Breast epithelium (tissue), 4 donors: ENCODE results near the gene OR2D2. TPM values are rescaled to one million over a fixed set of nuclear protein-coding genes. Genes with fewer than 3 reads are reported as not detected.
"Not testable (repeated sequence)": the region's sequence is repeated elsewhere in the genome, so short reads cannot be mapped to it uniquely, and the experiment has no call there.

Experiments used
- DNase-seq, 2 donors: peaks; one replicate each; pipeline ENCODE4 v3.0.0-alpha.2; 2019; ENCODE audit warnings: low spot score in 2 of 2
- H3K27ac ChIP-seq, 2 donors: fragments of 200-600 bp; sonication (generic) in 1 of 2; one replicate each; pipeline ENCODE4 v1.5.1; 2016 to 2019; ENCODE audit warnings: mild to moderate bottlenecking in 1 of 2
- H3K27me3 ChIP-seq, 2 donors: fragments of 200-600 bp; sonication (generic) in 1 of 2; one replicate each; pipeline versions ENCODE4 v1.5.1 to v1.6.0; 2017 to 2019; ENCODE audit warnings: control low read depth in 1 of 2, mild to moderate bottlenecking in 1 of 2
- H3K36me3 ChIP-seq: fragments of 200-600 bp; one replicate; pipeline ENCODE4 v1.5.1; 2019
- H3K4me1 ChIP-seq, 2 donors: fragments of 200-600 bp; sonication (generic); one replicate each; pipeline ENCODE4 v1.5.1; 2016 to 2019; ENCODE audit warnings: control low read depth in 1 of 2
- H3K4me3 ChIP-seq, 3 donors: fragments of 200-600 bp; sonication (generic); 1 replicate in 2 of 3; 2 replicates in 1 of 3; pipeline ENCODE4 v1.5.1; 2016 to 2019; ENCODE audit warnings: mild to moderate bottlenecking in 3 of 3, moderate library complexity in 2 of 3
- H3K9me3 ChIP-seq, 2 donors: fragments of 200-600 bp; sonication (generic) in 1 of 2; one replicate each; pipeline ENCODE4 v1.5.1; 2016 to 2019; ENCODE audit warnings: control low read depth in 1 of 2
- POLR2A ChIP-seq: fragments of 450-650 bp; IDR thresholded peaks from one replicate; pipeline ENCODE4 v1.6.1; 2016; ENCODE audit warnings: antibody characterized with exemption, mild to moderate bottlenecking, moderate library complexity
- POLR2AphosphoS5 ChIP-seq, 3 donors: sonication (generic); formaldehyde crosslinking; IDR thresholded peaks; one replicate each; pipeline ENCODE4 v1.6.1; 2017; ENCODE audit warnings: antibody characterized with exemption in 3 of 3
- intact Hi-C: fragments of 100-400 bp; cut with DNase I; formaldehyde crosslinking; loops from one replicate; pipeline ENCODE4 v1.15.1; 2023; ENCODE audit warnings: low total_unique reads
- total RNA-seq, 3 donors: library from RNA; depleted of rRNA; stranded (reverse); fragments of >200 nt; gene quantifications; one replicate each; pipeline ENCODE4 v1.1.0, GENCODE V29; 2016
- TF ChIP-seq, protein P1 (sequence below), 3 donors: fragments of 450-650 bp; IDR thresholded peaks; one replicate each; pipeline ENCODE4 v1.5.1; 2016 to 2017; ENCODE audit warnings: antibody characterized with exemption in 3 of 3, mild to moderate bottlenecking in 3 of 3, moderate library complexity in 3 of 3

The OR2D2 gene
- total RNA-seq, 3 donors from 2014 or later = 0.44 to 0.66 TPM; not detected in 1

DNA sequence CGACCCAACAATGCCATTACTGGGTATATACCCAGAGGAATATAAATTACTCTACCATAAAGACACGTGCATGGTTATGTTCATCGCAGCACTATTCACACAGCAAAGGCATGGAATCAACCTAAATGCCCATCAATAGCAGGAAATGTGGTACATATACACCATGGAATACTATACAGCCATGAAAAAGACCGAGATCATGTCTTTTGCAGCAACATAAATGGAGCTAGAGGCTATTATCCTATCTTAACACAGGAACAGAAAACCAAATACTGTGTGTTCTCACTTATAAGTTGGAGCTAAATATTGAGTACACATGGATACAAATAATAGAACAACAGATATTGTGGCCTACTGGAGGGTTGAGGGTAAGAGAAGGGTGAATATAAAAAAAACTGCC lies 3.5 kb downstream of the OR2D2 start:
- Histone ChIP-seq H3K36me3 (no peaks in the 10 kb centered on the region), H3K4me3 (no peak overlapping the region), H3K27ac (no peak overlapping the region), H3K27me3 (no peaks in the 10 kb centered on the region), H3K4me1 (no peaks in the 10 kb centered on the region), H3K9me3 (peaks cover 0 to 5% of the 10 kb centered on the region in 2 donors)
- intact Hi-C loops = no loop called here
- no peak for DNase-seq
- TF ChIP-seq, protein P1, sequence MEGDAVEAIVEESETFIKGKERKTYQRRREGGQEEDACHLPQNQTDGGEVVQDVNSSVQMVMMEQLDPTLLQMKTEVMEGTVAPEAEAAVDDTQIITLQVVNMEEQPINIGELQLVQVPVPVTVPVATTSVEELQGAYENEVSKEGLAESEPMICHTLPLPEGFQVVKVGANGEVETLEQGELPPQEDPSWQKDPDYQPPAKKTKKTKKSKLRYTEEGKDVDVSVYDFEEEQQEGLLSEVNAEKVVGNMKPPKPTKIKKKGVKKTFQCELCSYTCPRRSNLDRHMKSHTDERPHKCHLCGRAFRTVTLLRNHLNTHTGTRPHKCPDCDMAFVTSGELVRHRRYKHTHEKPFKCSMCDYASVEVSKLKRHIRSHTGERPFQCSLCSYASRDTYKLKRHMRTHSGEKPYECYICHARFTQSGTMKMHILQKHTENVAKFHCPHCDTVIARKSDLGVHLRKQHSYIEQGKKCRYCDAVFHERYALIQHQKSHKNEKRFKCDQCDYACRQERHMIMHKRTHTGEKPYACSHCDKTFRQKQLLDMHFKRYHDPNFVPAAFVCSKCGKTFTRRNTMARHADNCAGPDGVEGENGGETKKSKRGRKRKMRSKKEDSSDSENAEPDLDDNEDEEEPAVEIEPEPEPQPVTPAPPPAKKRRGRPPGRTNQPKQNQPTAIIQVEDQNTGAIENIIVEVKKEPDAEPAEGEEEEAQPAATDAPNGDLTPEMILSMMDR (IDR thresholded peaks at IDR 0.05) = no peak
- no peak for TF ChIP-seq POLR2AphosphoS5 (IDR thresholded peaks at IDR 0.05)
- TF ChIP-seq POLR2A = no peak

GRCh38 chr11:6887711-6888110 lies 4.6 kb downstream of the OR2D2 start:
- H3K4me3 ChIP-seq, H3K27me3 ChIP-seq, DNase-seq, intact Hi-C loops, H3K9me3 ChIP-seq, H3K36me3 ChIP-seq, H3K27ac ChIP-seq, H3K4me1 ChIP-seq: not testable (repeated sequence)

DNA sequence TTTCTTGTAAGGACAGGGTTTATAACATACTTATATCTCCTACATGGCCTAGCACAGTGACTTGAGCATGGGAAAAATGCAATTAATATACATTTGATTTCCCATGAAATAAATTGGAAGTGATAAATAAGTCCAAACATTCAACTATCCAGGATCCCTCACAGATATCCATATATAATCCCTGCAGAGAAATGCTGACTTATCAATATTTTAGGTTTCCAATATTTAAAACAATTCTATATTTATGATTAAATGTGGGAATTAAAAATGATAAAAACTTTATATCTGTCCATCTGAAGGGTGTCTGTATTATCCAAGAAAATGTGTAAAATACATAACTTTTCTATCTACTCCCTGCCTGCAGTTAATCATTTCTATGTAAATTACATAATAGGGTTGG lies 9.5 kb downstream of the OR2D2 start:
- H3K9me3 ChIP-seq = no peaks in the 10 kb centered on the region
- intact Hi-C loops = no loop called here
- H3K36me3 ChIP-seq = no peaks in the 10 kb centered on the region
- DNase-seq = no peak
- H3K4me1 ChIP-seq = no peaks in the 10 kb centered on the region
- H3K27ac ChIP-seq = no peak overlapping the region
- no peaks in the 10 kb centered on the region for H3K27me3 ChIP-seq
- no peak overlapping the region for H3K4me3 ChIP-seq
- no peak for TF ChIP-seq POLR2AphosphoS5 (IDR thresholded peaks at IDR 0.05)
- no peak for TF ChIP-seq POLR2A
- TF ChIP-seq, protein P1 (IDR thresholded peaks at IDR 0.05) = no peak

GRCh38 chr11:6876914-6877313 lies 15.4 kb downstream of the OR2D2 start:
- TF ChIP-seq, protein P1 (IDR thresholded peaks at IDR 0.05) = no peak
- TF ChIP-seq POLR2AphosphoS5 (IDR thresholded peaks at IDR 0.05) (no peak), POLR2A (no peak)
- H3K27ac ChIP-seq = no peak overlapping the region
- no peaks in the 10 kb centered on the region for H3K36me3 ChIP-seq
- H3K27me3 ChIP-seq = no peaks in the 10 kb centered on the region
- H3K9me3 ChIP-seq = no peaks in the 10 kb centered on the region
- H3K4me1 ChIP-seq = no peaks in the 10 kb centered on the region
- no peak for DNase-seq
- no peak overlapping the region for H3K4me3 ChIP-seq
- intact Hi-C loops = no loop called here

GRCh38 chr11:6876325-6876724 lies 16.0 kb downstream of the OR2D2 start, which contains the start of gene OR10A4:
Gene OR10A4, plus strand, starts transcription at chr11:6876625. Its CDS starts 23 bp downstream, at chr11:6876648.
- no peaks in the 10 kb centered on the region for H3K27me3 ChIP-seq
- TF ChIP-seq POLR2AphosphoS5 (IDR thresholded peaks at IDR 0.05) (no peak), POLR2A (no peak)
- TF ChIP-seq, protein P1 (IDR thresholded peaks at IDR 0.05) = no peak
- intact Hi-C loops = no loop called here
- DNase-seq = no peak
- H3K4me1 ChIP-seq = no peaks in the 10 kb centered on the region
- H3K27ac ChIP-seq = no peak within 1 kb of the TSS
- no peaks in the 10 kb centered on the region for H3K36me3 ChIP-seq
- H3K4me3 ChIP-seq = no peak within 1 kb of the TSS
- no peaks in the 10 kb centered on the region for H3K9me3 ChIP-seq

DNA sequence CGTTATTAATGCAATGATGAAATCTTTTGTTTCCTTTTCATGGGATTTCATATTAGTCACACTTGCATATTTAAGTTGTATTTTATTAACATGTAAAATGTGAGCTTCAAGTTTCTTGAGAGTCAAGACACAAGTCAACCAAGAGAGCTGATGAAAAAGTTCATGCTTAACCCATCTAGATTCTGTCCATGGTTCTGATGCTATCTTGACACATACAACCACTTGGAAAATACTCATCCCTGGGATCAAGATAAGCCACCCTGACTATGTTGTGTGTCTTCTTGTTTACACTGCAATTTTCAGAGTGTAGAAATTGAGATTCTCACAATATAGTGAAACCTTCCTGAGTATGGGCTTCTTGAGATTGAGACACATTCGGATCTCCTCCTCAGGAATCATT lies 16.5 kb downstream of the OR2D2 start:
- intact Hi-C loops = no loop called here
- TF ChIP-seq POLR2AphosphoS5 (IDR thresholded peaks at IDR 0.05) (no peak), POLR2A (no peak)
- TF ChIP-seq, protein P1 (IDR thresholded peaks at IDR 0.05) = no peak
- Histone ChIP-seq H3K27ac (no peak overlapping the region), H3K9me3 (no peaks in the 10 kb centered on the region), H3K27me3 (no peaks in the 10 kb centered on the region), H3K36me3 (no peaks in the 10 kb centered on the region), H3K4me3 (no peak overlapping the region), H3K4me1 (no peaks in the 10 kb centered on the region)
- no peak for DNase-seq
